GM10847 (cell line): ENCODE data around the gene ZNF830.

Experiments
- POLR2A ChIP-seq: IDR thresholded peaks from 2 replicates; pipeline ENCODE4 v1.6.1; 2011; ENCODE audit not compliant: insufficient read length; ENCODE audit errors: extremely low read depth

ZNF830 gene

DNA sequence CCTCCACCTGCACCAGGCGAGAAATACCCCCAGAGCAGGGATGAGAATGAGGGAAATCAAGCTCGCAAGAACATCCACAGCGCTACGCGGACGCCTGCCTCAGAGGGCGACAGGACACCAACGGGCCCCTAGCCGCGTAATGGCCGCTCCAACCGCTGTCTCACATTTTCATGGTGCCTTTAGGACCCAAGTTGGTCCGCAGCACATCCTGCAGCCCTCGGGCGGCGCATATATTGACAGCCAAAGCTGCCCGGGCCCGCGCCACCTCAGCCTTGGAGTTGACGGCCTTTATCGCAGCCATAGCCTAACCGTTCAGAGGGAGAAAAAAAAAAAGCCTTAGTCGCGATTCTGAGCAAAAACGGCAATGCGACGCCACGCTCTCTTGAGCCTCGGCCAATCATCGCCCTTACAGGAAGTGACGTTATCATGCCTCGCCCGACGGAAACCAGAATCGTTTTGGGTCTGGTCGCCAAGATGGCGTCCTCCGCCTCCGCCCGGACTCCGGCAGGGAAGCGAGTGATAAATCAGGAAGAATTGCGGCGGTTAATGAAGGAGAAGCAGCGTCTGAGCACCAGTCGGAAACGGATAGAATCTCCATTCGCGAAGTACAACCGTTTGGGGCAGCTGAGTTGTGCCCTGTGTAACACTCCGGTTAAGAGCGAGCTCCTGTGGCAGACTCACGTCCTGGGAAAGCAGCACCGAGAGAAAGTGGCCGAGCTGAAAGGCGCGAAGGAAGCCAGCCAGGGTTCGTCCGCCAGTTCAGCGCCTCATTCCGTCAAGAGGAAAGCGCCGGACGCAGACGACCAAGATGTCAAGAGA is at the start of gene ZNF830, which contains the start of gene CCT6B:
Gene ZNF830, plus strand, starts transcription at position 448 of the 819 bp plus-strand sequence. Its CDS starts 27 bp downstream, at position 475.
Gene CCT6B, minus strand, starts transcription at position 368 of the 819 bp plus-strand sequence. Its CDS starts 67 bp downstream, at position 301.
- peak; percentile 84 for TF ChIP-seq POLR2A

DNA sequence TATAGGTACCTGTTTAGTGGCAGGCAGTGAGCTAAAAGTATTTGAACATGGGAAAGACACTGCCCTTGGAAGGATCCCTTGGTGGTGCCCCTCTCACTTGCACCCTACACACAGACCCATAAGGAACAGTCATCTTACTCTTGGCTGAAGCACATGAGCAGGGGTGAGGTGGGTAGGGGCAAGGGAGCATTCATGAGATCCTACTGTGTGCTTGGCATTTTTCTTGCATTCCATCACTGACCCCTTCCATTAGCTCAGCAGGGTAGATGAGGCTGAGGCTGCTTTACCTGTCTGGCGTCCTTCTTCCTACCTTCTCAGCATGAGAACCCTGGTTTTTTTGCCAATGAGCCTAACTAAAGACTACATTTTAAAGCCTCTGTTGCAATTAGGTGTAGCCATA is 48.3 kb upstream of the ZNF830 start:
- TF ChIP-seq POLR2A, result no peak

GRCh38 chr17:34916120-34916519 is 45.2 kb upstream of the ZNF830 start:
- no peak for TF ChIP-seq POLR2A

GRCh38 chr17:34917381-34917780 is 44.0 kb upstream of the ZNF830 start:
- no peak for TF ChIP-seq POLR2A

GRCh38 chr17:34920676-34921075 is 40.7 kb upstream of the ZNF830 start:
- no peak for TF ChIP-seq POLR2A

GRCh38 chr17:34926661-34927060 is 34.7 kb upstream of the ZNF830 start:
- no peak for TF ChIP-seq POLR2A

- no peak for TF ChIP-seq POLR2A
Measured at GRCh38 chr17:34930283-34930682, 31.1 kb upstream of the ZNF830 start.

- TF ChIP-seq POLR2A, result no peak
Measured at GRCh38 chr17:34958438-34958837, 2.9 kb upstream of the ZNF830 start.

GRCh38 chr17:34974179-34974578 is 12.8 kb downstream of the ZNF830 start:
- TF ChIP-seq POLR2A, result no peak

DNA sequence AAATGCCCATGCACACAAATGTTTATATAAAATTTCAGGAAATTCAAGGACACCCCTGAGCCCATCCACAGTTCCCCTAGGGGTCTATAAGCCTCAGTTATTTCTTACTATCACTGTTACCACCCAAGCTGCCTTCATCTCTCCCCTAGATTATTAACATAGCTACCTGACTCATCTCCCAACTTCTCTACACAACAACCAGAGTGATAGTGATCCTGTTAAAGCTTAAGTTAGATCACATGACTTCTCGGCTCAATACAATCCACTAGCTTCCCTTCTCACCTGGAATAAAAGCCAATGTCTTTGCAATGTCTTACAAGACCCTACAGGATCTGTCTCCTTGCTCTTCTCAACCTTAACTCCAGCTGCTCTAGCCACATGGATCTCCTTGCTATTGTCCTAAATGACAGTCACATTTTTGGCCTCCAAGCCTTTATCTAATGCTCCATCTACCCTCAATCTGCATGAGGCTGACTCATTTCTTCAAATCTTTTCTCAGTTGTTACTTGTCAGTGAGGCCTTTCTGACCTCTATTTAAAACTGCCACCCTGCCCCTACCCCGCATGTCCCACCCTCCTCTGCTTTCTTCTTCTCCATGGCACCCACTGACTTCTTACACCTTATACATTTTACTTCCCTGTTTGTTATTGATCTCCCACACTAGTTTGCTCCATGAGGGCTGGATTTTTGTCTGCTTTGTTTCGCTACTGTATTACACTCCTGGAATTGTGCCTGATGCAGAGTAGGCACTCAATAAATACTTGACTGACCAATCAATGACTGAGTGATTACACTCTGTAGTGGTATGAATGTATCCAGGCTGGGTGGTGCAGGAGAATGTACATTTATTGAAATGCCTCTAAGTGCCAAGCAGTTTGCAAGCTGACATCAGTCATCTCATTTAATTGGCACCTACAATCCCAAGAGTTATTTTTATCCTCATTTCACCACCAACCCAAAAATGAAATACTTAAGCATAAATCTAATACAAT is 13.8 kb downstream of the ZNF830 start:
- TF ChIP-seq POLR2A, result no peak

GRCh38 chr17:34979153-34979552 is 17.8 kb downstream of the ZNF830 start:
- no peak for TF ChIP-seq POLR2A

DNA sequence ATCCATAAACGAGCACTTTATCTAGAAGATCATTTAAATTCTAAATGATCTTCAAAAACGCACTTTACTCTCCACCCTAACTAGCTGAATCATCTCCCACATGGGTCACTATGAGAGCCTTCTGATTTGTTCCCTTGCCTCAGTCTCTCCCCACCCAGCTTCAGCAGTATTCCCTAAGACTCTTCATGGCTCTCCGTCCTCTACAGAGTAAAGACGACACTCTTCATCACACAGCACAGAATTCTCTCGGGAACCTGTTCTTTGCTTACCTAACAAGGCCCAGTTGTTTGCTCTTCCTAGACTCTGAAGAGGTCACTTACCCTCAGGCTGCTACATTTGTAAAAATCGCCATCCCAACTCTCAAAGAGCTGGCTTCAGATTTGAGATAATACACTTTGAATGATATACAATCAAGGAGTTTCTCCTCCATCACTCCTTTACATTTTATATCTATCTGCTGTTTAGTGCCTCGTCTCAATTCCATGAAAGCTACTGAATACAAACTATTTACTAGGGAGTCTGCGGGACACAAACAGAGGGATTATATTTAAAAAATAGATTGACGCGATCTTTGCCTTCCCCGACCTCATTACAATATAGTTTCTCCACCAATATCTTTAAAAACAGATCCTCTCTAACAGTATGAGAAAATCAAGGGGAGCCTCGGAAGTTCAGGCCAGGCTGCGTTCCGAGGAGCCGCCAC is 18.5 kb downstream of the ZNF830 start:
- no peak for TF ChIP-seq POLR2A

GRCh38 chr17:34980353-34980680 is 19.0 kb downstream of the ZNF830 start, which contains the start of gene LIG3:
Gene LIG3, plus strand, starts transcription at chr17:34980512. Its CDS starts 2,494 bp downstream, at chr17:34983006.
- peak; percentile 59 for TF ChIP-seq POLR2A

- TF ChIP-seq POLR2A, result peak; percentile 26
Measured at GRCh38 chr17:34980681-34981537, 19.6 kb downstream of the ZNF830 start.

- no peak for TF ChIP-seq POLR2A
Measured at GRCh38 chr17:34981538-34982241, 20.4 kb downstream of the ZNF830 start.
